B cell (primary cell): ENCODE results near the gene CDKN2B.

Experiments used
- EZH2 ChIP-seq: IDR thresholded peaks from 2 replicates; pipeline ENCODE4 v1.6.1; 2012; ENCODE audit warnings: borderline replicate concordance, low read depth, mild to moderate bottlenecking, moderate library complexity, low read length; ENCODE audit not compliant: insufficient read depth, poor library complexity, severe bottlenecking
- TF ChIP-seq, protein P1 (sequence below): fragments of 200-600 bp; IDR thresholded peaks from one replicate; pipeline ENCODE4 v1.8.0; 2022; ENCODE audit warnings: antibody characterized with exemption, mild to moderate bottlenecking

DNA sequence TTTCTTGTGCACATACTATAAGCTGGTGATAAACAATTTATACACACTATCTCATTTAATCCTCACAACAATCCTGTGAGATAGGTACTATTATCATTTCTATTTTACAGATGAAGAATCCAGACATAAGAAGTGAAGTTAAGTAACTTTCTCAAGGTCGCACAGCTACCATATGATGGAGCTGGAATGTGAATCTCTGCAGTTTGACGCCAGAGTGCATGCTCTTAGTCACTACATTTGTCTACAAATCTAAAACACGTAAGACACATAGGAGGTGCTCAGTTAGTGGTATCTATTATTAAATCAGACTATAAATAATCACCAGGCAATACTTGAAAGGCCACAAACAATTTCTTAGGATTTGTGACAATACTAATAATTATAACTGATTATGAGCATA is 45.0 kb upstream of the CDKN2B start:
- TF ChIP-seq, protein P1, sequence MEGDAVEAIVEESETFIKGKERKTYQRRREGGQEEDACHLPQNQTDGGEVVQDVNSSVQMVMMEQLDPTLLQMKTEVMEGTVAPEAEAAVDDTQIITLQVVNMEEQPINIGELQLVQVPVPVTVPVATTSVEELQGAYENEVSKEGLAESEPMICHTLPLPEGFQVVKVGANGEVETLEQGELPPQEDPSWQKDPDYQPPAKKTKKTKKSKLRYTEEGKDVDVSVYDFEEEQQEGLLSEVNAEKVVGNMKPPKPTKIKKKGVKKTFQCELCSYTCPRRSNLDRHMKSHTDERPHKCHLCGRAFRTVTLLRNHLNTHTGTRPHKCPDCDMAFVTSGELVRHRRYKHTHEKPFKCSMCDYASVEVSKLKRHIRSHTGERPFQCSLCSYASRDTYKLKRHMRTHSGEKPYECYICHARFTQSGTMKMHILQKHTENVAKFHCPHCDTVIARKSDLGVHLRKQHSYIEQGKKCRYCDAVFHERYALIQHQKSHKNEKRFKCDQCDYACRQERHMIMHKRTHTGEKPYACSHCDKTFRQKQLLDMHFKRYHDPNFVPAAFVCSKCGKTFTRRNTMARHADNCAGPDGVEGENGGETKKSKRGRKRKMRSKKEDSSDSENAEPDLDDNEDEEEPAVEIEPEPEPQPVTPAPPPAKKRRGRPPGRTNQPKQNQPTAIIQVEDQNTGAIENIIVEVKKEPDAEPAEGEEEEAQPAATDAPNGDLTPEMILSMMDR: no peak
- TF ChIP-seq EZH2: no peak
